ENCODE results near the gene TSHZ3.

Gene TSHZ3

DNA sequence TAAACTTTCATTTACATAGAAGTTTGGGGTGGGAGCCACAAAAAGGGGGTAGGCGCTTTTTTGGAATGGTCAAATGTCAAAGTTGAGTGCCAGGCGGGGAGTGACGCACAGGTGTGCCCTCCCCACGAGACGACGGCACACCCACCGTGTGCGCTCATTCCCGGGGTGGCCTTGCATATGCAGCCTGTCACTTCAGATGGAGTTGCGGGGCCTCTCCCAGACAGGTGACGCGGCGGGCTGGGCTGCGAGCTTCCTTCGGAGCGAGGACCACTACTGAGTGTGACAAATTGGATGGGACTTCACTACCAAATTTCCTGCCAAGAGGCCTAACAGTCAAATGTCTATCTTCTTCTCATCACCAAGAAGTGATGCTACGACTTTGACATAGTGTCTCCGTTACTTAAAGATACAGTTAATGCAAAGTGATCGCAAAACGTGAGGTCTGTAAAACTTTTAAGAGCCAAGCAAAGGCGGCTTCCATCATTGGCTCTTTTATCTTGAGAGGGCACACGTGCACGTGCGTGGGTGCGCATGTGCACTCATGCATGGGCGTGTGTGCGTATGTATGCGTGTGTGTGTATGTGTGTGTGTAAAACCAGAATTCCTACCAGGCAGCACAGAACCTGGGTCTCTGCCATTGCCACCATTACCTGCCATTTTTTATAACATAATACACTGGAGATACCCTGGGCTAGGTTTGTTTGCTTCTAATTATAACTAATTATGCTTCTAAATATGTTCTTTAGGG is 43.1 kb downstream of the TSHZ3 start:
- H3K79me2 ChIP-seq (ENCODE audit: low read length) = no peaks in the 10 kb centered on the region
- no peak for TF ChIP-seq EZH2phosphoT487 (IDR thresholded peaks at IDR 0.05; ENCODE audit: low read depth)
- TF ChIP-seq, protein P1, sequence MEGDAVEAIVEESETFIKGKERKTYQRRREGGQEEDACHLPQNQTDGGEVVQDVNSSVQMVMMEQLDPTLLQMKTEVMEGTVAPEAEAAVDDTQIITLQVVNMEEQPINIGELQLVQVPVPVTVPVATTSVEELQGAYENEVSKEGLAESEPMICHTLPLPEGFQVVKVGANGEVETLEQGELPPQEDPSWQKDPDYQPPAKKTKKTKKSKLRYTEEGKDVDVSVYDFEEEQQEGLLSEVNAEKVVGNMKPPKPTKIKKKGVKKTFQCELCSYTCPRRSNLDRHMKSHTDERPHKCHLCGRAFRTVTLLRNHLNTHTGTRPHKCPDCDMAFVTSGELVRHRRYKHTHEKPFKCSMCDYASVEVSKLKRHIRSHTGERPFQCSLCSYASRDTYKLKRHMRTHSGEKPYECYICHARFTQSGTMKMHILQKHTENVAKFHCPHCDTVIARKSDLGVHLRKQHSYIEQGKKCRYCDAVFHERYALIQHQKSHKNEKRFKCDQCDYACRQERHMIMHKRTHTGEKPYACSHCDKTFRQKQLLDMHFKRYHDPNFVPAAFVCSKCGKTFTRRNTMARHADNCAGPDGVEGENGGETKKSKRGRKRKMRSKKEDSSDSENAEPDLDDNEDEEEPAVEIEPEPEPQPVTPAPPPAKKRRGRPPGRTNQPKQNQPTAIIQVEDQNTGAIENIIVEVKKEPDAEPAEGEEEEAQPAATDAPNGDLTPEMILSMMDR (IDR thresholded peaks at IDR 0.05; ENCODE audit: low read depth, low read length) = no peak
- H3K36me3 ChIP-seq (replicated peaks; ENCODE audit: low read depth, low read length) = no peaks in the 10 kb centered on the region
- no peak overlapping the region for H3K4me3 ChIP-seq (ENCODE audit: low read length)
- H3K4me2 ChIP-seq (ENCODE audit: low read length) = no peak overlapping the region
- H3K4me1 ChIP-seq (ENCODE audit: low read length) = no peaks in the 10 kb centered on the region
- no peaks in the 10 kb centered on the region for H3K9me3 ChIP-seq (ENCODE audit: insufficient read depth, low read length)
- no peaks in the 10 kb centered on the region for H4K20me1 ChIP-seq (ENCODE audit: insufficient read depth, low read length)
- H3K27ac ChIP-seq (ENCODE audit: low read length) = no peak overlapping the region
- H3K27me3 ChIP-seq (ENCODE audit: low read depth, low read length) = no peaks in the 10 kb centered on the region
- no peak overlapping the region for H2AFZ ChIP-seq (ENCODE audit: low read depth, low read length)
- H3K9ac ChIP-seq (ENCODE audit: low read length) = no peak overlapping the region

DNA sequence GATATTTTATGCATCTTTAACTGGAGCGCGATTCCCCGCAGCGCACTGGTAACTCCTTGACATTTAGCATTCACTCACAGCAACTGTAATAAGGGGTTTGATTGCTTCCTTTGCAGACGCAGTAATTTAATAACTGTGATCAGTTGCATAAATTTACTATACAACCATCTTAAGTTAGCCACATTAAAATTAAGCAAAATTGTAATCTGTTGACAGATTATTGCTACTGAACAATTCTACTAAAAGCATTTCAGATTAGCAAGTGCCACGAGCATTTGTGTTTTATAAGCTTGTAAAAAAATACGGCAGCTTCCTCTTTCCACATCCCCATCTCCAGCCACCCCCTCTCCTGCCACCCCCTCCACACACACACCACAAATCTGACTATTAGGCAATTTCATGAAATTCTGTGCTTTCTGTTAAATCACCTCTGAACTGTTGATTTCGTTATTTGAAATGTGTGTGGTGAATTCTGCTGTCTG is 44.4 kb downstream of the TSHZ3 start:
- Histone ChIP-seq H3K4me3 (ENCODE audit: low read length) (no peak overlapping the region), H2AFZ (ENCODE audit: low read depth, low read length) (no peak overlapping the region), H3K79me2 (ENCODE audit: low read length) (no peaks in the 10 kb centered on the region), H3K4me2 (ENCODE audit: low read length) (no peak overlapping the region), H3K4me1 (ENCODE audit: low read length) (no peaks in the 10 kb centered on the region), H3K27ac (ENCODE audit: low read length) (no peak overlapping the region), H3K36me3 (replicated peaks; ENCODE audit: low read depth, low read length) (no peaks in the 10 kb centered on the region), H3K9me3 (ENCODE audit: insufficient read depth, low read length) (no peaks in the 10 kb centered on the region), H4K20me1 (ENCODE audit: insufficient read depth, low read length) (no peaks in the 10 kb centered on the region), H3K9ac (ENCODE audit: low read length) (no peak overlapping the region), H3K27me3 (ENCODE audit: low read depth, low read length) (no peaks in the 10 kb centered on the region)
- no peak for TF ChIP-seq EZH2phosphoT487 (IDR thresholded peaks at IDR 0.05; ENCODE audit: low read depth)
- TF ChIP-seq, protein P1 (IDR thresholded peaks at IDR 0.05; ENCODE audit: low read depth, low read length) = no peak

DNA sequence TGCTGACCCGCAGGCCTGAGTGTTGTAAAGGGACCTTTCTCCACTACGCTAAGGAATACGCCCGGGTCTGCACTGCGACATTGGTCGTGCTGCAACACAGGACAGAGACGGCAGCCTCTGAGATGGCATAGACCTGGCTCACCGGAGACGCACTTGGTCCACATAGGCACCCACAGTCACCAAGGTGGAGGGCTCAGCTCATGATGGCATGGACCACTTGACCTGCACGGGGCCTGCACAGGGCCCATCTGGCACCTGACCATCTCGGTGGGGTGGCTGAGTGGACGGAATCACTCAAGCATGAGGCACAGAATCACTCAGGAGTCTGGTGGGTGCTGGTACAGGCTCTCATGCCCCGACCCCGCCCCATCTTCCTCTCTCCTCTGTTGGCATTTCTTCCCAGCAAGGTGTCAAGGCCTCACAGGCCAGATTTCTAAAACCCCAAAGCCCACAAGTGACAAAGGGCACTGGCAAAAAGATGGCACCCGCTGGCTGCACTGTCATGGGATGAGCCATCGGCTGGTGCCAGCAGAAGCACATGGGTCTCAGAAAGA is 45.9 kb downstream of the TSHZ3 start:
- no peaks in the 10 kb centered on the region for H4K20me1 ChIP-seq (ENCODE audit: insufficient read depth, low read length)
- no peaks in the 10 kb centered on the region for H3K4me1 ChIP-seq (ENCODE audit: low read length)
- no peaks in the 10 kb centered on the region for H3K9me3 ChIP-seq (ENCODE audit: insufficient read depth, low read length)
- no peaks in the 10 kb centered on the region for H3K36me3 ChIP-seq (replicated peaks; ENCODE audit: low read depth, low read length)
- H2AFZ ChIP-seq (ENCODE audit: low read depth, low read length) = no peak overlapping the region
- TF ChIP-seq, protein P1 (IDR thresholded peaks at IDR 0.05; ENCODE audit: low read depth, low read length) = no peak
- TF ChIP-seq EZH2phosphoT487 (IDR thresholded peaks at IDR 0.05; ENCODE audit: low read depth) = no peak
- no peak overlapping the region for H3K27ac ChIP-seq (ENCODE audit: low read length)
- no peaks in the 10 kb centered on the region for H3K27me3 ChIP-seq (ENCODE audit: low read depth, low read length)
- H3K4me3 ChIP-seq (ENCODE audit: low read length) = no peak overlapping the region
- H3K4me2 ChIP-seq (ENCODE audit: low read length) = no peak overlapping the region
- H3K79me2 ChIP-seq (ENCODE audit: low read length) = no peaks in the 10 kb centered on the region
- no peak overlapping the region for H3K9ac ChIP-seq (ENCODE audit: low read length)

DNA sequence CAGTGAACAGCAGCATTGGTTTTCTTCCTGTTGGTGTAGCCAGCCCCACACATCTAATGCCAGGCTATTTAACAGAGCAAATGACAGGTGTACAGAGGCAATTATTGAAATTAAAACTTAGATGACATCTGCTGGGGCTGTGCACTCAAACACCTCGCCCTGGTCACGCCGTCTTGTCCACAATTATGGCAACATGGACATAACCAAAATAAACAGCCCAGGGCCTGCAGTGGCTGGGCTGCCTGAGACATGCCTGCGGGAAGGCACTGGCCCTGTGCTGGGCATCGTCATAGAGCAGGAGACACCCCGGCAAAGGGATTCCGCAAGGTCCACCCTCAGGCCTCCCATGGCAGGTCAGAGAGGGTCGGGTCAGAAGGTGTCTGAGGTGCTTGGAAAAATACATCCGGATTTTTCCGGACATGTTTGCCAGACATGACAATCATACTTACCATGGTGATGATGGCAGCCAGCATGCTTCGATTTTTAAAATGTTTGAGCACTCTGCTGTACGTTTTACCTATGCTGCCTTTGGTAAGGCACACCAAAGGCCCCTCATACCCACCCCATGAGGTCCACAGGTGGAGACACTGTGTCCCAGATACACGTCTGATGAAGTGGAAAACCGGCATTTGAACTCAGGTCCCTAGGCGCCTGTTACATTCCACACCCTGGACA is 47.8 kb downstream of the TSHZ3 start:
- Histone ChIP-seq H3K79me2 (ENCODE audit: low read length) (no peaks in the 10 kb centered on the region), H3K4me3 (ENCODE audit: low read length) (no peak overlapping the region), H3K27ac (ENCODE audit: low read length) (no peak overlapping the region), H4K20me1 (ENCODE audit: insufficient read depth, low read length) (no peaks in the 10 kb centered on the region), H3K9me3 (ENCODE audit: insufficient read depth, low read length) (no peaks in the 10 kb centered on the region), H3K4me2 (ENCODE audit: low read length) (no peak overlapping the region), H3K4me1 (ENCODE audit: low read length) (no peaks in the 10 kb centered on the region), H3K36me3 (replicated peaks; ENCODE audit: low read depth, low read length) (no peaks in the 10 kb centered on the region), H3K27me3 (ENCODE audit: low read depth, low read length) (no peaks in the 10 kb centered on the region), H3K9ac (ENCODE audit: low read length) (no peak overlapping the region), H2AFZ (ENCODE audit: low read depth, low read length) (no peak overlapping the region)
- TF ChIP-seq, protein P1 (IDR thresholded peaks at IDR 0.05; ENCODE audit: low read depth, low read length) = no peak
- no peak for TF ChIP-seq EZH2phosphoT487 (IDR thresholded peaks at IDR 0.05; ENCODE audit: low read depth)

Measured in OCI-LY3 (cell line).